Progenitor cell of endocrine pancreas (in vitro differentiated cells): Measurements from ENCODE around the gene CALY. TPM values are rescaled to one million over a fixed set of nuclear protein-coding genes. Genes with fewer than 3 reads are reported as not detected.

Experiments used
- DNase-seq: peaks from one replicate; pipeline ENCODE4 v3.0.0; 2021; ENCODE audit warnings: low spot score; ENCODE audit not compliant: unreplicated experiment
- H3K27ac Mint-ChIP-seq: 2 replicates; pipeline ENCODE4 v1.8.0; 2021; ENCODE audit warnings: mild to moderate bottlenecking, moderate library complexity, mixed read lengths
- H3K27me3 Mint-ChIP-seq: 2 replicates; pipeline ENCODE4 v1.8.0; 2021; ENCODE audit warnings: mixed read lengths
- H3K36me3 Mint-ChIP-seq: 2 replicates; pipeline ENCODE4 v1.8.0; 2022; ENCODE audit warnings: mixed read lengths; ENCODE audit not compliant: insufficient read depth
- H3K4me1 Mint-ChIP-seq: 2 replicates; pipeline ENCODE4 v1.8.0; 2021; ENCODE audit warnings: low read depth, mixed read lengths
- H3K4me3 Mint-ChIP-seq: 2 replicates; pipeline ENCODE4 v1.8.0; 2021; ENCODE audit warnings: low read depth, mild to moderate bottlenecking, moderate library complexity, mixed read lengths
- H3K9me3 Mint-ChIP-seq: 2 replicates; pipeline ENCODE4 v1.8.0; 2021; ENCODE audit warnings: low read depth, mixed read lengths
- CTCF ChIP-seq: fragments of 200-600 bp; sonication (generic); IDR thresholded peaks from one replicate; pipeline ENCODE4 v1.5.0; 2021; ENCODE audit warnings: antibody characterized with exemption, mild to moderate bottlenecking; ENCODE audit not compliant: unreplicated experiment
- total RNA-seq: library from RNA; stranded (reverse); gene quantifications from 2 replicates; pipeline ENCODE4 v1.2.1, GENCODE V29; 2021

The CALY gene
- total RNA-seq, 1 donor from 2014 or later: 2.5 TPM

DNA sequence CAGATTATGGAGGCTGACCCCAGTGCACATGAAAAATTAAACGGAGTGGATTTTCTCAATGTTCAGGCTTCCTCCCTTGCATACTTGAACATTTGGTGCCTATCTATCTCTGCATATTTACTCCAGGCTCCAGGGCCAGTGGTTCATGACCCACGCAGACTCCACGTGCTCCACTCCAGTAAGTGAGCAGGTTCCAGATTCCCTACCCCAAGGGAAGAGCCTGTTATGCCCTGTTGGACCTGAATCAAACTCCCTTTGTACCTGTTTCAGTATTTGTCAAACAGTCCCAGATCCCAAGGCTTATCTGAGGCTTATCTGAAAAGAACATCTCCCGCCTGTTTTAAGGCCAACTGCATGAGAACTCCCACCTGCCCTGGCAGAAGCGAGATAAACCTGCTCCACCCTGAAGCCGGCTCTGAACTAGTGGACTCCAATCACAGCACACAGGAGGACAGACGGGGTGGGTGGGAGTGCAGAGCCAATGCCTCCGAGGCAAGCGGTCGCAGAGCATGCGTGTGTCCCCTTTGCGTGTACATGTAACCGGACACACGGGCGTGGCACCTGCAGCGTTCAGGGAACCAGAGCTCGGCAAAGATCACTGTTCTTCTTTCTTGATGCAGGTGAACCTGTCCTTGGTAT, 23.4 kb upstream of the CALY start:
- Mint-ChIP-seq H3K4me3 (no peak overlapping the region), H3K27ac (no peak overlapping the region), H3K36me3 (peaks cover 8% of the 10 kb centered on the region), H3K27me3 (no peaks in the 10 kb centered on the region), H3K4me1 (peaks cover 6% of the 10 kb centered on the region), H3K9me3 (no peaks in the 10 kb centered on the region)
- no peak for TF ChIP-seq CTCF
- DNase-seq: no peak

- TF ChIP-seq CTCF: no peak
- DNase-seq: no peak
- no peak overlapping the region for H3K4me3 Mint-ChIP-seq
These were observed 22.9 kb upstream of the CALY start for GRCh38 chr10:133359554-133359971.

GRCh38 chr10:133358925-133359310, 22.2 kb upstream of the CALY start:
- no peak for TF ChIP-seq CTCF
- no peaks in the 10 kb centered on the region for H3K27me3 Mint-ChIP-seq
- H3K4me3 Mint-ChIP-seq: peak overlapping the region; percentile 37
- peaks cover 6% of the 10 kb centered on the region for H3K4me1 Mint-ChIP-seq
- no peaks in the 10 kb centered on the region for H3K9me3 Mint-ChIP-seq
- peaks cover 2% of the 10 kb centered on the region for H3K36me3 Mint-ChIP-seq
- no peak for DNase-seq
- peak overlapping the region; percentile 29 for H3K27ac Mint-ChIP-seq

More at GRCh38 chr10:133359554-133359971, 22.9 kb upstream of the CALY start:
- Mint-ChIP-seq H3K27ac (no peak overlapping the region), H3K36me3 (peaks cover 5% of the 10 kb centered on the region), H3K9me3 (no peaks in the 10 kb centered on the region), H3K27me3 (no peaks in the 10 kb centered on the region), H3K4me1 (peaks cover 6% of the 10 kb centered on the region)

DNA sequence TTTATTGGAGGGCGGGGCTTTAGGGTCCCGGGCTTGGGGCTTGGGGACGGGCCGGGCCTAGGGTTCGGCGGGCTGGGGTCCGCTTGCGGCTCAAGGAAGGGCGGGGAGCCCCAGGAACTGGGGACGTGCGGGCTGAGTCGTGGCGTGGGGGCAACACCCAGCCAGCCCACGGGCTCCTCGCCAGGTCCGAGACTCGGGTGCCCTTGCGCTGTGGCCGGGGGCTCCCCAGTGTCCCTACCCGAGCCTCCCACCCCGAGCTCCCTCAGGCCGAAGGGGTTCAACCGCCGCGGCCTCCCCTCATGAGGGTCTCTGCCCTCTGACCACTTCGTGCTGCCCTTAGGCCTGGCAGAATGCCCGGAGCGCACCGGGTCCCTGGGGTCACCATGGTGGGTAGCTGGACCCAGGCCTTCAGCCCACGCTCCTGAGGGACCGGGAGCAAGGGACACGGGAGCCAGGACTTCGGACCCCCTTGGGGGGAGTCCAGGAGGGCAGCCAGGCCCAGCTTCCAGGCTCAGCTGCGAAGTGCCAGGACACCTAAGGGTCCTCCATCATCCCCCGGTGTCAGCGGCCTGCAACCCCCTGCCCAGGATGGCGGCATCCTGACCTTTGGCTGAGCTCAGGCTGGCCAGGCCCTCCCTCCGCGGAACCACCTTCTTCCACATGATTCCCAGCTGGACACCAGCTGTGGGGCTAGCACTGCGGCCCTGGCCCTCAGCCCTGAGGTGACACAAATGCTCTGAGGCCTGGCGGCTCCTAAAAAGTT, 21.6 kb upstream of the CALY start:
- no peak for TF ChIP-seq CTCF
- no peak for DNase-seq
- Mint-ChIP-seq H3K4me3 (peak overlapping the region; percentile 37), H3K36me3 (peaks cover 2% of the 10 kb centered on the region), H3K27me3 (no peaks in the 10 kb centered on the region), H3K27ac (no peak overlapping the region), H3K4me1 (peaks cover 6% of the 10 kb centered on the region), H3K9me3 (no peaks in the 10 kb centered on the region)

DNA sequence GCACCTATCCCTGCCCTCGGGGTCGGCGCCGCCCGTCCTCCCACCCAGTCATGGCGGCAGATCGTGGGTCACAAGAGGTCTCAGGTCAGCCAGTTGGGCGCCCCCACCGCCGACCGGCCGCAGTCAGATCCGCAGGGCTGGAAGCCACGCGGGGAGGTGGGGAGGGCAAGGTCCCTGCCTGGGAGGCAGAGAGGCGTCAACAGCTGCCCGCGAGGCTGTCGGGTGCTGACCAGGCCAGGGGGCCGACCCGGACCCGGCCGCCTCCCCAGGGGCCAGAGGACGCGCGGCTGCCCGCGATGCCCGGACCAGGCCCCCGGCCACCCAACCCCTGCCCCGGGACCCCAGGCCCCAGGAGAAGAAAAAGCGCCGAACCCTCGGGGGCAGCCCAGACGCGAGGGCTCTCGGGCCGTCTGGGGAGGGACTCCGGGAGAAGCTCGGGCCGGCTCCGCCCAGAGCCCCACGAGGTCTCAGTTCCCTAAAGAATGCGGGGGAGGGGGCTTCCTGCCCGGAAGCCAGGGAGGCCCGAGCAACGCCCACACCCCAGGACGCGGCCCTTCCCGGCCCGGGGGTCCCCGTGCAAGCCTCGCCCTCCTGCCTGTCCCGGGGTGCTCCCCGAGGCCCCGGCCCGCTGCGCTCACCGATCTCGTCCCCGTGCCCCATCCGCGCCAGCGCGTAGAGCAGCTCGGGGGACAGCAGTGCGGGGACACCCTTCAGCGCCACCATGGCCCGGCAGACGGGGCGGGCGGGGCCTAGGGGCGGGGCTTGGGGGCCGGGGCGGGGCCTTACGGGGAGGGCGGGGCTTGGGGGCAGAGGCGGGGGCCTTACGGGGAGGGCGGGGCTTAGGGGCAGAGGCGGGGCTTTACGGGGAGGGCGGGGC, 20.8 kb upstream of the CALY start, which contains the start of gene FUOM:
Gene FUOM, minus strand, starts transcription at position 735 of the 877 bp plus-strand sequence. Its CDS starts 12 bp downstream, at position 723.
- peaks cover 6% of the 10 kb centered on the region for H3K4me1 Mint-ChIP-seq
- H3K27ac Mint-ChIP-seq: no peak within 1 kb of the TSS
- H3K4me3 Mint-ChIP-seq: peak within 1 kb of the TSS; percentile 65
- no peak for DNase-seq
- no peaks in the 10 kb centered on the region for H3K27me3 Mint-ChIP-seq
- H3K9me3 Mint-ChIP-seq: no peaks in the 10 kb centered on the region
- H3K36me3 Mint-ChIP-seq: peaks cover 2% of the 10 kb centered on the region
- TF ChIP-seq CTCF: peak; percentile 13
